Hematopoietic multipotent progenitor cell treated with erythropoietin and hydrocortisone succinate and interleukin-3 and kit ligand, for 6 days (in vitro differentiated cells): Measurements from ENCODE around the gene CIB2.

ENCODE experiments used
- DNase-seq: peaks from one replicate; pipeline ENCODE4 v3.0.0-alpha.2; 2015

The CIB2 gene

DNA sequence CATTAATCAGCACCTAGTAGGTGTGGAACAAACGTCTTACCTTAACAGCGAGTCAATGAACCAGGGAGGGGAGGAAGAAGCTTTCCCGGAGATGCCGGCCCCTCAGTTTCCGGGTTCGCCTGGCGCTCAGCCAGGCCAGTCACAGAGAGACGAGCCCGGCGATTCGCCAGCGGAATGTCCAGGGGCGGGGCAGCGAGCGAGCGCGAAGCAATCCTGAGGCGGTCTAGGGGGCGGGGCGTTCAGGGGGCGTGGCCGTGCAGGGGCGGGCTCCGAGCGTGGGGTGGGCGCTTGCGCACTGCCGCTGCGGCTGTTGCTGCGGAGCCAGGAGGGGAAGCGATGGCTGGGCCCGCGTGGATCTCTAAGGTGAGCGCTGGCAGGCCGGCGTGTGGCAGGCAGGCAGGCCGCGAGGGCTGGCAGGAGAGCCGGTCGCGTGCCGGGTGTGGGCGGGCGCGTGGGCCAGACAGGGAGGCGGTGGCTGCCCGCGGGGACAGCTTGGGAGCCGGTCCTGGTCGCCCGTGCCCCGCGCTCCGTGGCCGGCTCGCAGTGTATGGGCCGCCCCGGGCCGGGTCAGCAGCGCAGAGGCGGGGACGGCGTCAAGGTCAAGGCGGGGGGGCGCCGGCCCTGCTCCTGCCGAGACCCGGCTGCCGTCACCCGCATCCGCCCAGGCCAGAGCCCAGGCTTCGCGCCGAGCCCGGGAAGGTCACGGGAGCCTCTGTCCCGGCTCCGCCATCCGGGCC is 18.0 kb upstream of the CIB2 start, which contains the start of gene IDH3A:
Gene IDH3A (plus strand): TSS at position 295 of the 737 bp plus-strand sequence. CDS start 42 bp downstream, at position 337.
- peak; percentile 98 for DNase-seq

DNA sequence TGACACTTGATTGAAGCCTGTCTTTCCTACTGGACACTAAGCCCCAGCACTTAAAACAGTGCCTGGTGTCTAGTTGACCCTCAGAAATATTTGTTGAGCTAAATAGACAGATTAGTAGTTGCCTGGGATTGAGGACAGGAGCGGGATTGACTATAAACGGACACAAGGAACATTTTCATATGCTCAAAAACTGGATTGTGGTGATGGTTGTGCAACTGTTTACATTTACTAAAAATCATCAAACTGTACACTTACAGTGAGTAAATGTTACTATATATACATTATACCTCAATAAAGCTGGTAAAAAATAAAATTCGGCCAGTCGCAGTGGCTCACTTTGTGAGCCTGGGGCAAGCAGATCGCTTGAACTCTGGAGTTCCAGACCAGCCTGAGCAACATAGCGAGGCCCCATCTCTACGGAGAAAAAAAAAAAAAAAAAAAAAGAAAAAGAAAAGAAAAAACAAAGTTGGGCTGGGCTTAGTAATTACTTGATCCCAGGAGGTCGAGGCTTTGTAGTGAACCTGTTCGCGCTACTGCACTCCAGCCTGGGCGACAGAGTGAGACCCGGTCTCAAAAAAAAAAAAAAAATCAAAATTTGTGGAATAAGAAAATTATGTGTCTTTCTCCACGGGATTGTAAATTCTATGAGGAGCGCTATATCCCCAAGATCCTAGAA is 17.3 kb upstream of the CIB2 start:
- peak; percentile 19 for DNase-seq

DNA sequence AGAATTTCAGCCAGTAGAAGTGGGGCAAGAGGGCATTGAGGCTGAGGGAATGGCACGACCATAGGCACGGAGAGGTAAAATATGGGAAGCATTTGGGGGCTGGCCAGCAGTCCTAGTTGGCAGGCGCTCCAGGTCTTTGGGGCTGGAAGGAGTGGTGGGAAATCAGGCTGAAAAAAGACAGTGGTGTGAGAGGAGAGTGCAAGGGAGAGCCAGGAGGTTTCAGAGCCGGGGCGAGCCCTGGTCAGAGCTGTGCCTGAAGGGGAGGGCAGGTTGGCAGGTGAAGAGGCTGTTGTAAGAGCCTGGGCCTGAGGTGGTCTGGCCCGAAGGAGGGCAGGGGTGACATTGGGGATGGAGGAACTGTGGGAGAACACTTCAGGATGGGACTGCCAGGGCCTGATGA is 16.3 kb upstream of the CIB2 start:
- no peak for DNase-seq

DNA sequence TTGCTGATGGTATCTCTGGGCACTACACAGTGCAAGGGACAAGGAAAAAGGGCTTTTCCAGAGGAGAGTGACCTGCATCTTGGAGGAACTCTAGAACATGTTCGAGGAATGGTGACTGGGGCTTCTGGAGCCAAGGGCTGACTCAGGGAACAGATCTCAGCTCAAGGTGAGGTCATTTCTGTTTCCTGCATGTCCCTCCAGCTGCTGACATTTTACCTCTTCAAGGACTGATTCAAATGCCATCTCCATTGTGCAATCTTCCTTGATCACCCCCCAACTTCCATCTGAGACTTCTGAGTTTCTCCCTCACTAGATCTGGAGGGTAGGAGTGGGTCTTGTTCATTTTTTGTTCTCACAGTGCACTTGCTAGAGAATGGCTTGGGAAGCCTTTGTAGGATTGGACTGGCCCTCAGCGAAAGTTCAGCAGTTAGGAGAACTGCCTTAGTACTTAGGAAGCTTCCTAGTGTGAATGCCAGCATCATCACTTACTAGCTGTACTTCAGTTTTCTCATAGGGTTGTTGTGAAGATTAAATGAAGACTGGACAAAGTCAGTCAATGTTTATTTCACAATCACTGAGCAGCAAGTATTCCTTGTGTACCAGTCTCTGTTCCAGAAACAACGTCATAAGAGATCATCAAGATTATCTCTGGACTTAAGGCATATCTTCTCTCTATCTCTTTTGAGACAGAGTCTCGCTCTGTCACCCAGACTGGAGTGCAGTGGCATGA is 15.3 kb upstream of the CIB2 start:
- DNase-seq = no peak

DNA sequence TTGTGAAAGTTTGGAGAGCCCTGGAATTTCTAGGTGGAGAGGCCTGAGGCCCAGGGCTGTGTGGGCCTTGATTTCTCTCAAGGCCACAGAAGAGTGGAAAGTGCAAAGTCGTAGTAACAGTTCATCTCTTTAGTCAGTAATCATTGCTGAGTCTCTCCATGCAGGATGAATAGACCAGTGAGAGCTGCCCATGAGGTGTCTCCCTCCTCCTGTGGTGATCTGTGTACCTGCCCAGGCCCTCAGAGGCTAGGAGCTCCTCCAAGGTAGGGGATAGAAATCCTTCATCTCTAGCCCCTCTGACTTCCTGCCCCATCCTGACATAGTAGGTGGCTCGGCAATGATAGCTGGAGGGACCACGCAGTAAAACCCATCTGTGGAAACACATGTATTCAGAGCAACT is 11.1 kb upstream of the CIB2 start:
- DNase-seq = no peak

DNA sequence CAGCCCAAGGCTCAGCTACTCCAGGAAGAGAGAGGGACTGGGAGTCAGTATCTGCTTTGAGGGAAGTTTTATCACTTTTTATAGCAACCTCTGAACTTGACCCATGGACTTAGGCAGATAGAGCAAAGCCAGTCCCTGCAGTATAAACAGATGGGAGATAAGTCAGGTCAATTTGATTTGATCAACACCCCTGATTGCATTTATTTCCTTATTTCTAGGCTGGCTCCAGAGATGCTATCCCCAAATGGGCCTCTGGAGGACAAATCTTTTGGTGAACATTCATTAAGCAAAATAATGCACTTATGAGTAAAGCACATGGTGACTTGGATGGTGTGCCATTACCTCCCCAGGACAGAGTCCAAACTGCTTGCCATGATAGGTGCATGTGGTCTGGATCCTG is 9.0 kb upstream of the CIB2 start:
- DNase-seq = no peak

DNA sequence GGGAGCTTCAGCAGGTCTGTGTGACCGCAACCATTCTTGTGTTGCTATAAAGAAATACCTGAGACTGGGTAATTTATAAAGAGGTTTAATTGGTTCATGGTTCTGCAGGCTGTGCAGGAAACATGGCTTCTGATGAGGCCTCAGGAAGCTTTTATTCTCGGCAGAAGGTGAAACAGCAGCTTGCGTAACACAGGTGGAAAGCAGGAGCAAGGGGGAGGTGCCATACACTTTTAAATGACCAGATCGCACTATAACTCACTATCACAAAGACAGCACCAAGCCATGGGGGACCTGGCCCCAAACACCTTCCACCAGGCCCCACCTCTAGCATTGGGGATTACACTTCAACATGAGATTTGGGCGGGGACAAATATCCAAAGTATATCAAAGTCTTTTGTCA is 8.3 kb upstream of the CIB2 start:
- DNase-seq = no peak

DNA sequence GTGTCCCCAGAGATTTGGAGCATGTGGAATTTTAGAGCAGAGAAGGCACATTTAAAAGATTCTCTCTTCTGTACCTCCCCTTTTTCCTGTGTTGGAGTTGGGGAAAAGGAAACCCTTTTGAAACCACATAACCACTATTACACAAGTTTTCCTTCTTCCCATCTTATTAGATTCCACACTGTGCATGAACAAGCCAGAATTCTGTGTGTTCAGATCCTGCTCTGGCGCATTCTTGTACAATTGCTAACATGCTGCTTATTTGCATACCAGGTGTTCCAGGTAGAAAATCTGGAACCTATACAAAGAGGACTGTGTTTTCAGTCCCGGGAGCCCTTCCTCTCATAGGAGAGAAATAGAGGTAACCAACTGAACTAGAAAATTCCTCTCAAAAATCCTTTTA is 2.6 kb upstream of the CIB2 start:
- no peak for DNase-seq

DNA sequence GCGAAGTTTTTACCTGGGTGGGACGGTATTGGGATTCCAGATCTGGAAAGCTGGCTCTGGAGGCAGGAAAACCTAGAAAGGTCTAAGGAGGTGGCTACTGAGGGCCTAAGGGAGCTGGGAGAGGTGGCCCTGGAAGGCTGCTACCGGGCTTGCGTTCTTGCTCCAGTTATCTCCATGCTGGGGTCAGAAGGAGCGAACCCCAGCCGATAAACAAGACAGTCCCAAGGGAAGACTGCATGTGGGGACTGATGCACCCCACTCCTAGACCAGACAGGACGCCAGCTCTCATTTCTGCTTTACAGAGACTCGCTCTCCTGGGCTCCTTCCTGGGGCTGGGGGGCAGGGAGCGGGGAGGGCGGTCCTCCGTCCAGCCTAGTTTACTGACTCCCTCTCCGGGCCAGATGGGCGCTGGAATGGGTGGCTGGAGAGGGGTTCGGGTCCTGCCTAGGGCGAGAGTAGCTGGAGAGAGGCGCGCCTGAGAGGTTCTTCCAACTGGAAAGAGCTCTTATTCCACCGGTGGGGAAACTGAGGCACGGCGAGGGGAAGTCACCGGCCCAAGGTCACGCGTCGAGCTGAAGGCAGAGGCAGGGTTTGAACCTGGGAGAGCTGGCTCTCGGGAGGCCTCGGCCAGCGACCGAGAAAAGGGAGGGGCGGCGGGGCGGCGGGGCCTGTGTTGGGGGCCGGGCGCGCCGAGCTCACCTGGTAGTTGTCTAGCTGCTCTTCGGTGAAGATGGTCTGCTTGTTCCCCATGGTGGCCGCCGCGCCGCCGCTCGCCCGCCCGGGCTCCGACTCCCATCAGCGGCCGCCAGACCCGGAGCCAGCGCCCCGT is 565 bp downstream of the CIB2 start:
- peak; percentile 34 for DNase-seq

DNA sequence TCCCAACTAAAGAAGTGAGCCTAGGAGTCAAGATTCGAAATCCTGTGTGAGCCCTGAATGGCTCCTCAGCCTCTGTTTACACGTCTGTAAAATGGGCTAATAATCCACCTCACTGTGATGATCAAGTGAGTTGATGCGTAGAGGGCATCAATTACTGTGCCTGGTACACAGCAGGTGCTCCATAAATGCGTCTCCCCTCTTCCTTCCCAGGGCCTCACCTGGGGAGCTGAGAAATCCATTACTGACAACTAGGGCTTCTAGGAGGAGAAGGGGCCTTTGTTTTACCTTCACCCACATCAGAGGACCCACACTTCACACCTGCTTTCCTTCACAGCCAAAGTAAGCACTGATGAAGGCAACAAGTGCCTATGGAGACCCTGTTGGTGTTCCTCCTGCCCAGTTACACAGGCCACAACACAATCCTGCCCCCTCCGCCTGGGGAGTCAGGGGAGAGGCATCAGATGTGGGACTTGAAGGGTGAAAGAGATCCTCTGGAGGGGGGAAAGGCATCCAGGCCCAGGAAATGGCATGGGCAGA is 1.4 kb downstream of the CIB2 start:
- DNase-seq = no peak

DNA sequence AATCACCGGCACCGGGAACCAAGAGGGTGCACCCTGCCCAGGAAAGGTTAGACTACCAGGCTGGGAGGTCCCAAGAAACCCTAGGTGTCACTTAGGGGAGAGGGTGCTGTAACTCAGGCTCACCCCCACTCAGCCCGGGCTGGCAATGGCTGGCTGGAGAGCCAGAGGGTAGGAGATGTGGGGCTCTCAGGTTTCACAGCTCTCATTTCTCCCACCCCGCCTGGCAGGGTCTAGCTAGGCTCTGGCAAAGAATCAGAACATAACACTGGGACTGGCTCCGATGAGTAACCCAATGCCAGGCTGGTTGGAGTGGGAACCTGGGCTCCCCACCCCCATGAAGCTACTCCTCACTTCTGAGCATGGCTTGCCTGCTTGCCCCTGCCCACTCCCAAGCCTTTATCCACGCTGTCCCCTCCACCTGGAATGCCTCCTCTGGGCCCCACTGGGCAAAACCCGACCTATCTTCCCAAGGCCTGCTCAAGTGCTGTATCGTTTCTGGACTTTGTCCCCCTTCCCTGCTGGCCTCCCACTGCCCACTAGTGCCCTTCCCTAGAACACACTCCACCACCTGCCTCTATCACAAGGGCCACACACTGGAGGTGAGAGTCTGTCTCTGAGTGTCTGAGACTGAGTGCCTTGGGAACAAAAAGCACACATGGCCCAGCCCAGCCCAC is 2.0 kb downstream of the CIB2 start:
- DNase-seq = no peak

DNA sequence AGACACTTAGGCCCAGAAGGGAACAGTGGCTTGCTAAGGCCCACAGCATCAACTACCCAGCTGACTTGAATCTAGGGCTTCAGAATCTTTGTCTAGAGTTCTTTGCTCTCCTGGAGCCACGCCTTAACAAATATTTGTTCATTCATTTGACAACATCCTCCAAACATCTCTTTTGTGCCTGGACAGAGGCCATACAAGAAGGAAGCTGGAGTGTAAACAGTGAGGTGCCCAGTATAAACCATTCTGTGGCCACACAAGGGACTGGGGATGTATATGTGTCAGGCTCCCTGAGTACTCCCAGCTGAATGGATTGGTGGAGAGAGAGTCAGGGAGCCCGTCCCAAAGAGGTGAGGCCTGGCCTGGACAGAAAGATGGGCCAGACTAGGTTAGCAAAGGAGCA is 3.4 kb downstream of the CIB2 start:
- no peak for DNase-seq

DNA sequence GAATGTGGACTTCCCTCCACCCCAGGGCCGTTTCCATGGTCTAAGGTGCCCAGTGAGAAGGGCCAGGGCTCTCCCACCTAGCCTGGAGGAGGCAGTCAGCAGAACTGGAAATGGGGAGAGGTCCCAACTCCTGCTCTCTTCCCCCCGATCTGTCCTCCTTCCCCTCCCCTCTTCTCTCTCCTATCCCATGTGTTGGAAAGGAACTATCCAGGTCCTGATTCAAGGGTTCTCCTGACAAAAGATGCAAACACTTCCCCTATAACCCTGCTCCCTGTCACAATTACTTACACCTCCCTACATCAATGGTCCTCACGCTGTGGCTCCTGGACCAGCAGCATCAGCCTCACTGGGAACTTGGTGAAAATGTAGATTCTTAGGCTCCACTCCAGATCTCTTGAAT is 6.0 kb downstream of the CIB2 start:
- no peak for DNase-seq

DNA sequence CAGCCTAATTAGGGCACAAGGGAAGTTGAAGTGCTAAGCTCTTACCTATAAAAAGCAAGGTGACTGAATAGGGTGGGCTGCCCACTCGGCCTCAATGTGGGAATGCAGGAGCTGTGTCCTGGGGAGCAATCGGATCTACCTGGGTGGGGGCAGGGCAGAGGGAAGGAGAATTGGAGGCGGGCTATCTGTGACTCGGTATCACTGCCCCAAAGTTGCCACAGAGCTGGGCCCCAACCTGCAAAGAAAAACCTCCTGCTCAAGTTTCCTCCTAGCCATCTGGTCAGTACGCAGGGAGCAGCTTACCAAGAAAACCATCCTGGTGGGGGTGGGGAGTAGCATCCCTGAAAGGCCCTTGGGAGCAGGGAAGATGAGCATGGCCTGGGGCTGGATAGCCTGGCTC is 10.7 kb downstream of the CIB2 start:
- no peak for DNase-seq

DNA sequence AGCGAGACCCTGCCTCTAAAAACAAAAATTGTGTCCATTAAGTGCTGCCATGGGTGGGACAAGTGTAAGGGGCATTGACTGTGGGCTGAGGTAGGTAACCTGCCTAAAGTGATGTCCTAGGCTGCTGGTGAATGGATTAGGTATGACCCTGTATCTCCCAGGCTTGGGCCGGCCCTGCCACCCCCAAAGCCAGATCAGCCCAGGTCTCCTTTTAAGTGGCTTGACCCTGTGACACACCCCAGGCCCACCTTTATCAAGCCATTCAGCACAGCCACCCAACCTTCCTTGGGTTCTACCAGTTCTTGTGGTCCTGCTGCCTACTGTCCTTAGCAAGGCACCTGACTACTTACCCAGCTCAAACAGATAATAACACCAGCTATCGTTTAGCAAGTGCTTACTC is 18.7 kb downstream of the CIB2 start:
- no peak for DNase-seq

DNA sequence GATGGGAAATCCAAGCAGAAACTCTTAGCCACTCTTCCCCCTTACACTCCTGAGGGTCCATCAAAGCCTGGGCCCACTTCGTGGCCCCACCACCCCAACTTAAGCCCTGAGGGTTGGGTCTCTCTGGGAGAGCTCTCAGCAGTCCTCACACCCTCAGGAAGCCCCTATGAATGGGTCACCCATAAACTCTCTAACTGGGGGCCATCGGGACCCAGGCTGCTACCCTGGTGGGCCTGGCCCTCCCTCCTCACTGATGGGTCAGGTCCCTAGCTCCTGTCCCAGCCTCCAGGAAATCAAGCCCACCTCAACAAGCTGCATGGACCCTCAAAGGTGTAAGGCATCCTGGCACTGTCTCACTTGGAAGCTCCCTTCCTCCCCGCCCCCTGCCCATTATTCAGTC is 19.5 kb downstream of the CIB2 start:
- no peak for DNase-seq

DNA sequence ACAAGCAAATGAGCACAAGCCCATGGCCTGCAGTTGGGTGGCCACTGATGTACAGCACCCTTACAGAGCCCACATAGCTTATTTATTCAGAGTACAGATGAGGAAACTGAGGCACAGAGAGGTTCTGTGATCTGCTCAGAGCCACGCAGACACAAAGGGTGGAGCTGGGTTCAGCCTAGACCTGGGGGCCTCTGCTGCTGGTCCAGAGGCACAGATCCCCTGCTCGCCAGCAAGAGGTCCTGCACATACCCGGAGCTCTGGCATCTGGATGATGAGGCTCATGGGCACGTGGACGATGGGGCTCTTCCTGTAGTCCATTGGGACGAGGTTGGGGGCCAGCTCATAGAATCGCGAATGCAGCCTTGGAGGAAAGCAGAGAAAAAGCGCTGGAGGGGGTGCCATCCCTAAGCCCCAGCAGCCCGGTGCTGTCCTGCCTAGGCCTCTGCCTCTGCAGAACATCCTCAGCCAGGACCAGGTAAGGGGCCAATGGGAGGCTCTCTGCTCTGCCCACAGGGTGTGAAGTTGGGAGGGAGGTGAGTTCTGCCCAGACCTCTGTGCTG is 20.2 kb downstream of the CIB2 start:
- DNase-seq = no peak

DNA sequence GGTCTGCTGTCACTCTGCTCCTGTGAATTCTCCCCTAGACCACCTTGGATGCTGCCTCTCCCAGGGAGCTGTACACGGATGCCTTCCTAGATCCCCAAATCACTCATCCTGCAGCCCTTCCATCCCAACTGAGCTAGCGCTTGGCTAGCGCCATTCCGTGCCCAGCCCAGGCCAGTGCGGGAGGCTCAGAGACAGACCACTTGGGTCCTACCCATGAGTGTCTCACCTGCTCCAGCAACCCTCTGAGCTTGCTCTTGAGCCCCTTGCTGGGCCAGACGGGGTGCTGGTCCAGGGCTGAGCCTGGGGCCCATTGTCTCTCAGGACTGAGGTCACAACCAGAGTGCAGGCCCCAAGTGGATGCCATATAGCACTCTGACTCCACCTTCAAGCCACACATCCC is 21.1 kb downstream of the CIB2 start:
- no peak for DNase-seq

DNA sequence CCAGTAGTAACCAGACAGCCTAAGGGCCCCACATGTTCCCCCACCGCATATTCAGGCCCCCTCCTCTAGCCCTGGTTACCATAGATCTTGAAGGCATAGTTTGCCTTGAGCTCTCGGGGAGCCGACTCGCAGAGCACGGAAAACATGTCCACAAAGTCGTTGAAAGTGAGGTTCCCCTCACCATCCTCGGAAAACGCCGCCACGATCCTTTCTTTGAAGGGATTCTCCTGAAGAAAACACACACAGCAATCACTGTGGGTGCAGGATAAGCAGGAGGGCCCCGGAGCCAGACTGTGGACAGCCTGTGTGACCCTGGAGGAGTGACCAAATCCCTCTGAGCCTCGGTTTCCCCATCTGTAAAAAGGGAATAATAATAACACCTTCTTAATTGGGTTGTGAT is 22.1 kb downstream of the CIB2 start:
- no peak for DNase-seq

DNA sequence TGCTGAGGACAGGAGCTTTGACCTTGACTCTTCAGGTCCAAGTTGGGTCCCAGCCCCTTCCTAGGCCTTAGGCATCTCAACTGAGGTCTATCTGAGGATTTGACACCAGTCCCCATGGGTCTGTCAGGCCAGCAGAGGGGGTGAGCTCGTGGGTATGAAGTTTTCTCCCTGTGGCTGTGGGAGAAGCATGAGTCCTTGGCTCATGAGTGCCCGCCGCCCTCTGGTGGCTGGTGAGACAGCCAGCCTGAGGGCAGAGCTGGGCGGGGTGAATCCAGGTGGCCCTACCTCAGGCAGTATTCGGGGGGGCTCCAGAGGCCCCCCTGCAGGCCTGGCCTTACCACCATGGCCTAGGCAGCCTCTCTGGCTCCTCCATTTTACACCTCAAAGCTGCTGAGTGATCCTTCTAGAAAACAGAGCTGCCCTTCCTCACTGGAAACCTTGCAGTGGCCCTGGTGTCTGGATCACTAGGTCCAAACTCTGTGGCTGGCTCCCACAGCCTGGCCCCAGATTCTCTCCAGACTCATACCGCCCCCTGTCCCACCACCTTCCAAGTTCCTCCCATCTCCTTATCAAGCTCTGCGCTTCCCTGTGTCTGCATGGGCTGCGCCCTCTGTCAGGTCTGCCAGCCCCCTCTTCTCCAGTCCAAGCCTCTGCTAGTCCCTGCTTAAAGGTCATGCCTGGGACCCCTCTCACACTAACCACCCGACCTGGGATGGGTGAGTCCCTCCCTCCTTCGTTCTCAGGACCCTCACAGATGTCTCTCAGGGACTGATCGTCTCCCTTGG is 22.8 kb downstream of the CIB2 start:
- peak; percentile 95 for DNase-seq

DNA sequence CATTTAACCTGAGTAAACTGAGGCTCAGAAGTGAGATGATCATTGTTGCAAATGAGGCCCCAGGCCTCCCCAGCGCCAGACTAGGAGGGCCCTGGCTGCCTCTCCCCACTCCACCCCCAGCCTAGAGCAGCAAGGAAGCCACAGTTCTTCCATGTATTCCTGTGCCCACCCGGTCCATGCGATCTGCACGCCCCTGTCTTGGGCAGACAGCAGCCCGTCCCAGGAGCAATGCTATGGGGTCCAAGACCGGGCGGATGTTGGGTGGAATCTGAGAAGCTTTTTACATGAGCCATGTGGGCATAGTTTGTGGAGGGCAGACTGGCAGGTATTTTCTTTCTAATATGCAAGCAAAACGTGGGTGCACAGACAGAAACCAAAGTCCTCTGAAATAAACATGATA is 23.8 kb downstream of the CIB2 start:
- DNase-seq = no peak
